Endothelial cell of umbilical vein (primary cell): ENCODE results near the gene CTNND2. TPM values are rescaled to one million over a fixed set of nuclear protein-coding genes. Genes with fewer than 3 reads are reported as not detected.

ENCODE experiments used
- BruUV-seq: library from RNA; stranded (reverse); fragments of 400-500 nt; replicated peaks from 2 replicates; lab custom pipeline; 2021; lab: Mats Ljungman, UMichigan
- CTCF ChIA-PET: fragments of 300-600, 350-600 bp; sonication (Branson Sonifier 250); formaldehyde crosslinking; loops from one replicate; lab custom pipeline; 2021; ENCODE audit warnings: antibody characterized with exemption, inconsistent platforms; lab: Charles Lee
- POLR2A ChIA-PET: fragments of 300-600, 350-600 bp; sonication (Branson Sonifier 250); formaldehyde crosslinking; loops from one replicate; lab custom pipeline; 2021; ENCODE audit warnings: antibody characterized with exemption, inconsistent platforms; lab: Charles Lee
- DNase-seq: peaks from one replicate; pipeline ENCODE4 v3.0.0-alpha.2; 2011; ENCODE audit warnings: low read depth, low spot score
- FAIRE-seq: peaks from 2 replicates; lab custom pipeline; 2011; peaks lifted over from hg19 to GRCh38; lab: Jason Lieb, UNC
- H2AFZ ChIP-seq: 2 replicates; pipeline ENCODE4 v1.6.0; 2012; ENCODE audit warnings: low read depth, low read length, control low read depth, inconsistent platforms
- H3K27ac ChIP-seq: 2 replicates; pipeline ENCODE4 v1.5.1; 2011; ENCODE audit warnings: low read depth, mild to moderate bottlenecking, control low read depth, low read length, moderate library complexity; ENCODE audit not compliant: insufficient read depth
- H3K27me3 ChIP-seq, 2 experiments: 2 replicates each; pipeline versions ENCODE4 v1.6.0 to v1.6.1; 2011; ENCODE audit warnings: low read length in 2 of 2, mixed read lengths in 1 of 2; ENCODE audit not compliant: control insufficient read depth in 2 of 2, insufficient read depth in 2 of 2
- H3K36me3 ChIP-seq, 2 experiments: 2 replicates in 1 of 2; 3 replicates in 1 of 2; pipeline ENCODE4 v1.5.1; 2011; ENCODE audit warnings: low read length in 2 of 2, mild to moderate bottlenecking in 1 of 2, moderate library complexity in 1 of 2; ENCODE audit not compliant: control insufficient read depth in 2 of 2, insufficient read depth in 2 of 2; ENCODE audit errors: extremely low read depth in 1 of 2
- H3K4me1 ChIP-seq: 3 replicates; pipeline ENCODE4 v1.5.1; 2011; ENCODE audit warnings: mild to moderate bottlenecking, low read length; ENCODE audit not compliant: control insufficient read depth, insufficient read depth; ENCODE audit errors: extremely low read depth
- H3K4me2 ChIP-seq: 2 replicates; pipeline ENCODE4 v1.6.1; 2011; ENCODE audit warnings: low read length, control low read depth, mixed read lengths; ENCODE audit not compliant: insufficient read depth
- H3K4me3 ChIP-seq, 3 experiments: fragments of 200-600 bp in 1 of 3; sonication (generic), shearing (Covaris generic) in 1 of 3; replicated peaks in 1 of 3; 2 replicates each; pipeline ENCODE4 v1.5.1; 2011 to 2016; ENCODE audit warnings: control low read depth in 3 of 3, low read length in 3 of 3, mild to moderate bottlenecking in 2 of 3, inconsistent platforms in 1 of 3, low read depth in 1 of 3, moderate library complexity in 1 of 3; ENCODE audit not compliant: insufficient read depth in 1 of 3
- H3K79me2 ChIP-seq: 2 replicates; pipeline ENCODE4 v1.6.0; 2012; ENCODE audit warnings: low read length, inconsistent platforms; ENCODE audit not compliant: control insufficient read depth, insufficient read depth
- H3K9ac ChIP-seq: replicated peaks from 2 replicates; pipeline ENCODE3; 2011; ENCODE audit warnings: low read length, control low read depth; ENCODE audit not compliant: insufficient read depth; ENCODE audit errors: extremely low read depth
- H3K9me1 ChIP-seq: replicated peaks from 3 replicates; pipeline ENCODE4 v1.6.0; 2011; ENCODE audit warnings: mild to moderate bottlenecking, low read length; ENCODE audit not compliant: control insufficient read depth, insufficient read depth; ENCODE audit errors: extremely low read depth
- H3K9me3 ChIP-seq: replicated peaks from 2 replicates; pipeline ENCODE4 v1.5.1; 2012; ENCODE audit warnings: low read length, inconsistent platforms; ENCODE audit not compliant: control insufficient read depth, insufficient read depth
- H4K20me1 ChIP-seq: replicated peaks from 2 replicates; pipeline ENCODE3; 2011; ENCODE audit warnings: mild to moderate bottlenecking, low read length; ENCODE audit not compliant: control insufficient read depth, insufficient read depth; ENCODE audit errors: extremely low read depth
- CTCF ChIP-seq, 2 donors: IDR thresholded peaks; 1 replicate in 1 of 2; 2 replicates in 1 of 2; pipeline ENCODE4 v1.5.1; 2011; ENCODE audit warnings: low read length in 2 of 2, mild to moderate bottlenecking in 2 of 2, moderate library complexity in 2 of 2, control low read depth in 1 of 2, inconsistent platforms in 1 of 2, low read depth in 1 of 2; ENCODE audit not compliant: insufficient read depth in 1 of 2; ENCODE audit errors: extremely low read depth in 1 of 2
- EZH2 ChIP-seq: IDR thresholded peaks from 2 replicates; pipeline ENCODE4 v1.6.1; 2012; ENCODE audit warnings: borderline replicate concordance, low read depth, mild to moderate bottlenecking, moderate library complexity, low read length, inconsistent platforms; ENCODE audit not compliant: severe bottlenecking
- FOS ChIP-seq: IDR thresholded peaks from 2 replicates; pipeline ENCODE4 v1.6.1; 2011; ENCODE audit warnings: mild to moderate bottlenecking, low read length, moderate library complexity, borderline replicate concordance; ENCODE audit not compliant: insufficient read depth
- GATA2 ChIP-seq: IDR thresholded peaks from 2 replicates; pipeline ENCODE4 v1.7.0; 2011; ENCODE audit warnings: low read depth, mild to moderate bottlenecking, moderate library complexity, mixed read lengths, low read length; ENCODE audit not compliant: insufficient read length, insufficient read depth
- JUN ChIP-seq: IDR thresholded peaks from 2 replicates; pipeline ENCODE4 v1.6.1; 2011; ENCODE audit warnings: borderline replicate concordance, low read depth; ENCODE audit not compliant: insufficient read length, insufficient read depth
- MYC ChIP-seq: IDR thresholded peaks from one replicate; pipeline ENCODE4 v1.6.1; 2011; ENCODE audit warnings: mild to moderate bottlenecking, low read depth, low read length
- POLR2A ChIP-seq: IDR thresholded peaks from 2 replicates; pipeline ENCODE4 v1.6.1; 2012; ENCODE audit warnings: low read depth, mild to moderate bottlenecking, control low read depth, low read length
- POLR2AphosphoS5 ChIP-seq: IDR thresholded peaks from 2 replicates; pipeline ENCODE4 v1.6.1; 2012; ENCODE audit warnings: low read depth, mild to moderate bottlenecking, control low read depth, low read length, moderate library complexity; ENCODE audit not compliant: insufficient read depth
- dilution Hi-C: fragments of 300-500 bp; cut with MboI; formaldehyde crosslinking; loops from one replicate; pipeline ENCODE4 v1.15.0; 2019; ENCODE audit warnings: low sequenced_read_pairs; ENCODE audit not compliant: extremely low pct_ligation_motif_present
- intact Hi-C: fragments of 100-400 bp; cut with micrococcal nuclease; formaldehyde crosslinking; loops from one replicate; pipeline ENCODE4 v1.10.0; 2022
- polyA plus RNA-seq, 4 experiments: library from polyadenylated mRNA; depleted of rRNA in 3 of 4; stranded (reverse) in 3 of 4; unstranded in 1 of 4; fragments of >200 nt; gene quantifications; 2 replicates each; pipeline versions ENCODE4 v1.2.1 to v1.2.3, GENCODE V29; 2011 to 2012; ENCODE audit warnings: missing spikeins in 1 of 4
- total RNA-seq: library from RNA; stranded (reverse); gene quantifications from 2 replicates; pipeline ENCODE4 v1.2.3, GENCODE V29; 2021
- TF ChIP-seq, protein P1 (sequence below): IDR thresholded peaks from 2 replicates; pipeline ENCODE4 v1.6.1; 2011; ENCODE audit not compliant: insufficient read depth, insufficient read length

CTNND2 gene
- total and polyA plus RNA-seq, 2 donors (not counting 3 experiments of a cell fraction or from before 2014, with no cell fraction given): not detected

GRCh38 chr5:11594021-11594420, 310.2 kb downstream of the CTNND2 start:
- Histone ChIP-seq H3K4me1 (no peaks in the 10 kb centered on the region), H3K27me3 (no peaks in the 10 kb centered on the region), H3K27ac (no peak overlapping the region), H3K79me2 (no peaks in the 10 kb centered on the region), H3K36me3 (no peaks in the 10 kb centered on the region), H3K9ac (no peak overlapping the region), H3K4me2 (no peak overlapping the region), H3K4me3 (no peak overlapping the region), H3K9me3 (no peaks in the 10 kb centered on the region), H3K9me1 (no peaks in the 10 kb centered on the region), H2AFZ (no peak overlapping the region), H4K20me1 (no peaks in the 10 kb centered on the region)
- BruUV-seq: no TSS peak
- ChIA-PET CTCF (no interaction called here), POLR2A (no interaction called here)
- no peak for FAIRE-seq
- DNase-seq: no peak
- intact Hi-C loops: no loop called here
- TF ChIP-seq, protein P1, sequence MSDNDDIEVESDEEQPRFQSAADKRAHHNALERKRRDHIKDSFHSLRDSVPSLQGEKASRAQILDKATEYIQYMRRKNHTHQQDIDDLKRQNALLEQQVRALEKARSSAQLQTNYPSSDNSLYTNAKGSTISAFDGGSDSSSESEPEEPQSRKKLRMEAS: no peak
- TF ChIP-seq POLR2A: no peak
- no peak for TF ChIP-seq JUN
- no peak for TF ChIP-seq CTCF (IDR thresholded peaks at IDR 0.05; ENCODE audit: extremely low read depth in 1 of 2, insufficient read depth in 1 of 2, low read depth in 1 of 2, low read length in 2 of 2)
- TF ChIP-seq EZH2: no peak
- no peak for TF ChIP-seq GATA2
- no peak for TF ChIP-seq FOS
- TF ChIP-seq MYC: no peak
- no peak for TF ChIP-seq POLR2AphosphoS5
- dilution Hi-C loops: no loop called here
